ENCODE results near the gene ZCCHC14.

Gene ZCCHC14

DNA sequence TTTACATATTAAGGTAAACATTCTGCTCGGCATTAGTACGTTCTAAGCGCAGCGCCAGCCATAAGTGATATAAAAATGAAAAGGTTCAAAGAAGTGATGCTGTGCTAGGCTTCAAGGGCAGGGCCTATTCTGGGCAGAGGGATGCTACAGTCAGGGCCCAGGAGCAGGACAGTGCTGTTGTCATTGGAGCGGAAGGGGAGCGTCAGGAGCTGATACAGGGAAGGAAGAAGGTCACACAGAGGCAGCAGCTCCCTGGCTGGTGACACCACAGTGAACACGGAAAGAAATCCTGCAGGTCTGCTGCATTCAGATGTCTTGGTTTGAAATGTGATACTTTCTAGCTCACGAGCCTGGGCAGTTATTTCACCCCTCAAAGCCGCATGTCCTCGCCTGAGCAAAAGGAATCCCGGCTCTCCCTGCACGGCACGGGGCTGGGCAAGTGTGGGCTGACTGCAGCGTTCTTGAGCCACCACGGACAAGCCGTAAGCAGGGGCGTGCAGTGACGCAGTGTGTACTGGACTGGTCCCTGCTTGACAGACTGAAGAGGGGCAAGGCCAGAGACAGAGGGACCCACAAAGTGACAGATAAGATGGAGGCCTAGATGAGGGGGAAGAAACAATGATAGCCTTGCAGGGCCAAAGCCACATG is 41.1 kb downstream of the ZCCHC14 start:
- DNase-seq, result no peak

DNA sequence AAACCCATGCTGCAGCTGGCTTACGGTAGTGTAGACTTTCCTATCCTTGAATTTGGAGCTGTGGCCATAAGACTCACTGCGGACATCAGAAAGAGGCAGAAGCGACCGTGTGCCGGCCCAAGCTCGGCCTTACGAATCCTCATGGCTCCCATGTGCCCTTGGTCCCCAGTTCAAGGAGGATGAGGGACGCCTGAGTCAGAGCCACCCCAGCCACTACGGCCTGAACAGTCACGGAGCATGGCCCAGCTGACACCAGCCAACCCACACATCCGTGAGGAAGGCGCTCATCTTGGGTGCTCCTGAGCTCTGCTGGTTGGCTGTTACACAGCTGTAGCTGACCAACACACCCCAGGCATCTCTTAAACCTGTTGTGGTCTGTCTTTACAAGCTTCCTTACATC is 44.0 kb downstream of the ZCCHC14 start:
- no peak for DNase-seq

DNA sequence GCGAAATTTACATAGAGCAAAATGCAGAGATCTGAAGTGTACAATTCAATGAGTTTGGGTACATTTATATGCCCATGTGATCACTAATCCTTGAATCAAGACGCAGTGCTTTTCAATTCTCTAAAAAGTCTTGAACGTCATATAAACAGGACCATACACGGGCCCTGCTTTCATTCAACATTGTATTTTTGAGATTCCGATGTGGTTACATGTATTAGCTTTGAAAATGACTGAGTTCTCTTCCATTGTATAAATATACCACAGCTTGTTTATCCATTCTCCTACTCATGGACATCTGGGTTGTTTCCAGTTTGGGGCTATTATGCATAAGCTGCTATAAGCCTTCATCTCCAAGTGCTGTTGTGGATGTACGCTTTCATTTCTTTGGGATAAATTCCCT is 45.5 kb downstream of the ZCCHC14 start:
- no peak for DNase-seq

DNA sequence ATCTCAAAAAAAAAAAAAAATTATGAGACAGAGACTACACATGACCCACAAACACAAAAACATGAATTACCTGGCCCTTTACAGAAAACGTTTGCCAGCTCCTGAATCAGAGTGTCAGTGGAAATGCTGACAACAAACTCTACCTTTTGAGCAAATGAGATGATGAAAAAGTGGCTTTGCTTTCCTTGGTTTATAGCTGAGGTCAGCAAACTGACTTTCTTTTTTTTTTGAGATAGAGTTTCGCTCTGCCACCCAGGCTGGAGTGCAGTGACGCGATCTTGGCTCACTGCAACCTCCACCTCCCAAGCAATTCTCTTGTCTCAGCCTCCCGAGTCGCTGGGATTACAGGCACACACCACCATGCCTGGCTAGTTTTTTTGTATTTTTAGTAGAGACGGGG is 46.3 kb downstream of the ZCCHC14 start:
- DNase-seq, result no peak

DNA sequence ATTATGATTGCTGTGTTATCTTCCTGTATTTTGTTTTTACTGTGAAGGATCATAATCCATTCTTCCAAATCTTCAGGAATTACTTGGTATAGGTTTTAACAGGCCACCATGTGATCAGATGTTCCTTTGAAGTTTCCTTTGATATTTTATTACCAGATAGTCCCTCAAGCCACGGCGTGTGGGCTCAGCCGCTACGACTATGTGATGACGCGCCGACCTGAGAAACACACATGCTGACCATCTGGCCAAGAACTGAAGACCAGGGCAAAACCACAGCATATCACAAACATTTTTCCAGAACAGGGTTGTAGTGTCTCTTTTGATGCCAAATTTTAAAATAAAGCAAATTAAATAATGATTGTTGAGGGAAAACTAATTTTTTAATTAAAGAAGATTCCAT is 47.3 kb downstream of the ZCCHC14 start:
- DNase-seq, result no peak

DNA sequence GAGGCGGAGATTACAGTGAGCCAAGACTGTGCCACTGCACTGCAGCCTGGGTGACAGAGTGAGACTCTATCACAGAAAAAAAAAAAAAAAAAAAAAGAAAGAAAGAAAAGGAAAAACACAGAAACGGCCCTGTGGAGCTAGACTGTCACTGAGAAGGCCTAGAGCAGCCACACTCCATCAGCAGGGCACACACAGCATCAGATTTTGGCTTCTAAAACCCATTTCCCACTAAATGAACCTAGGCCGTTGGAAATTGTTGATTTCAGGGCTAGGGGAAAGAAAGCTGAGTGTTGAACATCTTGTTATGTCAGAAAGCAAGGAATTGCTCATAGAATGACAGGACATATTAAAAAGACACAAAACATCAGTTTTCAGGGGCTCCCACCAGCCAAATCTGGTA is 48.9 kb downstream of the ZCCHC14 start:
- no peak for DNase-seq

DNA sequence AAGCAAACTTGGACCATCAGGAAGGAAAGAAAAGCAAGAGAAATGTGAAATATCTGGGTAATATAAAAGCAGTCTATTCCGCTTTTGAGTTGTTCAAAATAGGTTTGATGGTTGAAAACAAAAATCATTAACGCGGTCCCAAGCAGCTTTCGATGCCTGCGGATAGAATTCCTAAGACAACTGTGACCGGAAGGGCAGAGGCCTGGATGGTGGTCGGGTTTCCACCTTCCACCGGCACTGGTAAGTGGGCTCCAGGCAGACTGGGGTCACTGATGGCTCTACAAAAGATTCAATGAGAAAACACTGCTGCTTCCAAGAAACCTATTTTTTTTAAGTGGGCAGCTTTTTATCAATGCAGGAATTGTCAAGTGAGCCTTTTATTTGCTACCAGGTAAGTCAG is 49.8 kb downstream of the ZCCHC14 start:
- DNase-seq, result no peak

DNA sequence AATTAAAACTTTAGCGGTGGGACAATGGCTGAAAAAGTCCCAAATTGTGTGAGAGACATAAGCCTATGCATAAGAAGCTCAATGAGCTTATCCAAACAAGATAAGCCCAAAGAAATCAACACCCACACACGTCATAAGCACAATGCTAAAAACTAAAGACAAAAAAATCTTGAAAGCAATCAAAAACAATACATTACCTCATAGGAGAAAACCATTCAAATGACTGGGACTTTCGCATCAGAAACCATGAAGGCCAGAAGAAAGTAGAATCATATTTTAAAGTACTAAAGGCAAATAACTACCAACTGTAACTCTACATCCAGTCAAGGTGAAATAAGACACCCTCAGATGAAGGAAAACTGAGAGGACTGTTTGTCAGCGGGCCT is 50.2 kb downstream of the ZCCHC14 start:
- no peak for DNase-seq

DNA sequence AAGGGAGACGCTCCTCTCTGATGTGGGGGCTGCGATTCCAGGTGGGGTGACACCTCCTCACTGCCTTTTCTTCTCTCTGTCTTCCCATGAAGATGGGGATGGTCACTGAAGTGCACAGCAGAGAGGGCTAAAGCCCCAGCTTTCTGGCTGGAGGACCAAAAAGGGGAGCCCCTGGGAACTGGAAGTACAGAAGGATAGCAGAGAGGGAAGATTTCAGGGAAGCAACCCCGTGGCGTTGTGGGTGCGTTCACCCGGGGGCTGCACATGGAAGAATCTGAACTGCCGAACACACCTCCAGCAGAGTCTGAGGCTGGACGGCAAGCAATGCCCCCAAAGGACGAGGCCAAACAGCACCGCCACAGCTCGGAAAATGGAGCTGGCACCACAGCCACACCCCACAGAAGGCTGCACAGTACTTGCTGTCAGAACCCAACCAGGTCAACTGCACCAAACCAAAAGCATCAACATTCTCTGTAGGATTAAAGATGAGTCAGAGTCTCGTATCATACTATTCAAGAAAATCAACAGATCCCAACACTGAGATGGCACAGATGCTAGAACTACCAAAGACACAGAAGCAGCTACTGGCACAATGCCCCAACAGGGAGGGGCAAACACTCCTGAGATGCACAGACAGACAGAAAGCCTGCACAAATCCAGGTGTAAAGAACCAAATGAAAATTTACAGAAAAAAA is 50.8 kb downstream of the ZCCHC14 start:
- no peak for DNase-seq

DNA sequence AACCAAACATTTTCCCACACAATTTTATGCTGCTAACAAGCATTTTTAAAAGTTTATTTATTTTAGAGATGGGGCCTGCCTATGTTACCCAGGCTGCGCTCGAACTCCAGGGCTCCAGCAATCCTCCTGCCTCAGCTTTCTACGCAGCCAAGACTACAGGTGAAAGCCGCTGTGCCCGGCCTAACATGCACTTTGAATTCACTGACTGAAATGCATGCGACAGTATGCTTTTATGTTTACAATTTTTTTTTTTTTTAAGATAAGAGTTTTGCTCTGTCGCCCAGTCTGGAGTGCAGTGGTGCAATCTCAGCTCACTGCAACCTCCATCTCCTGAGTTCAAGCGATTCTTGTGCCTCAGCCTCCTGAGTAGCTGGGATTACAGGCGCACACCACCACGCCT is 52.9 kb downstream of the ZCCHC14 start:
- no peak for DNase-seq

DNA sequence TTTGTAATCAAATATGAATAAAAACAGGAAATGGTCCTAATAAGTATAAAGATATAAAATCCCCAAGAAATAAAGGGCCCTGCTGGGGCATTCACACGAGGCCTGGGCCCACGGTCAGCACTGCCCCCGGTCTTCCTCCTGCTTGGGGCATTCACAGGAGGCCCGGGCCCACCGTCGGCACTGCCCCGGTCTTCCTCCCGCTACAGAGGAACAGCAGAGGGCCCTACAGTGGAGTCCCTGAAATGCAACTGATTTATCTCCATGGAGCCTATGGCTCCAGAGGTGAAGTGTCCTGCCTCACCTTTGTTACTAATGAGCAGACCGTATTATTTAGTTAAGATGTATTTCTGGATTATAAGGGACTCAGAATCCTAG is 54.2 kb downstream of the ZCCHC14 start:
- no peak for DNase-seq

DNA sequence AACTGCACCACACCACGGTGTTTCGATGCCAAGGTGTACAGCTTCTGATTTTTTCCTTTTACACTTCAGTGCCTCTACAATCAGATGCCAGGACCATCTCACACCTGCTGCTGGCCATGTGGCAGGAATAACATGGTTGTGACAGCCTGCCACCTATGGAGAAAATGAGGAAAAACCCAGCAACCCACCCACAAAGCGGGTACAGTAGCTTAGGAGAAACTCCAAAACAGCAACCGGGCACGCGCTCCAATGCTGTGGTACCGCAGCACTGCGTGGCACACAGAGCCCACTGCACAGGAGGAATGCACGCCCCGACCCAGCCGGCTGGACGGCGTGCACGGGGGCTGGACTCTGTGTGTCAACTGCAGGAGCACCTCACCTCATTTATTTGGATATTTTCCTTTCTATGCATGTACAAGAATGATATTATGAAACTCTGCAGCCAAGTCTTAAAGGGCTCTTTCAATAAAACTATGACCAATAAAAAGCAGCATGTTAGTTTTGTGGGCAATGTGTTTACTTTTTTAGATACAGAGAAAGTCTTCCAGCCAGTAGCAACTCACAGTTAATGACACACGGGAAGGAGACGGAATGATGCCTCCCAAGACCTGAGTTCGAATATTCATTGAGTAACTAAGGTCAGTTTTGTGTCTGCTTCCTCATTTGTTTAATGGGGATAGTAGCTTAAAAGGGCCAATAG is 54.8 kb downstream of the ZCCHC14 start:
- DNase-seq, result no peak

DNA sequence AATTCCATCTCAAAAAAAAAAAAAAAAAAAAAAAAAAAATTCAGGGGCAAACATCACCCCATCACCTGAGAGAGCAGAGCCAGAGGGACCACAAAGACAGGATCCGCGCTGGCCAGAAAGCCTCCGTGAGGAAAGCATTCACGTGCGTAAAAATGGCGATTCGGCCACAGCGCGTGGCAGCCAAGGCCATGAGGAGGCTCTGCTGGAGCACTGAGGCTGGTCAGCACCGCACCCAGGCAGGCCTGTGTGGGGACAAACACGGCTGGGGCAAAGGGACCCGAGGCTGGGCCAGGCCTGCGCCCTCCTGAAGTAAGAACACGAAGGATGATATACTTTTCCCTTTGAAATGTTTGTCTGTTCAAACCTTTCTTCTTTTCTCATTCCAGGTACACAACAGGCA is 55.5 kb downstream of the ZCCHC14 start:
- no peak for DNase-seq

DNA sequence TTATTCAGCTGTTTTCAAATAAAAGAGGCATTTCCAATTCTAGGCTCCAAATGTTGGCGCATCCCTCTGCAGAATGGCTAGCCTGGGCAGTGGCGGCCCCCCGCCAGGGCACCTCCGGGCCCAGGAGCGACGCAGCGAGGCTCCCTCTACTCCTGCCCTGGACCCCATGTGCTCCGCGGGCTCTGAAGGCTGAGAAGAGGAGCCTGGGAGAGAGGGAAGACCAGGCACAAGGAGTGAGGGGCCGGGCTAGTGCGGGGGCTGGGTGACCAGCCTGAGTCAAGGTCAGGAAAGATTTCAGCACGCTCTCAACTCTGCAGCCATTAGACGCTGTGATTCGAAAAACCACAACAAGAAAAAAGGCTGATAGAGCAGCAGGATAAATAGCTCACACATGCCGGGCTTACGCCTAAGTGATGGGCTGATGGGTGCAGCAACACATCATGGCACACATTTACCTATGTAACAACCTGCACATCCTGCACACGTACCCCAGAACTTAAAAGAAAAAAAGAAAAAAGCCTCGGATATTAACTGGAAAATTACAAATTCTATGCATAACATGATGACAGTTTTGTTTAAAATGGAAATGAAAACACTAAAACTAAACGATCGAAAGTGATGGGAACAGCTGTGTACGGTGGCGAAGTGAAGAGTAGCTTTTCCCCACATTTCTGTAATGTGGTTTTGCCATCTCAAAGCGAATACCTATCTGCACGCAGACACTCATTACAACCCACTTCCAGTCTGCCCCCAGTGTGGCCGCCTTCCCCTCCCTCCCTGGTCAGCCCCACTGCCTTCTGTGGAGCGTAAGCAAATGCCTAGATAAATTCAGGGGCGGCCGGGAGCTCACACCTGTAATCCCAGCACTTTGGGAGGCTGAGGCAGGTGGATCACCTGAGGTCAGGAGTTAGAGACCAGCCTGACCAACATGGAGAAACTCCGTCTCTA is 56.3 kb downstream of the ZCCHC14 start:
- DNase-seq, result no peak

DNA sequence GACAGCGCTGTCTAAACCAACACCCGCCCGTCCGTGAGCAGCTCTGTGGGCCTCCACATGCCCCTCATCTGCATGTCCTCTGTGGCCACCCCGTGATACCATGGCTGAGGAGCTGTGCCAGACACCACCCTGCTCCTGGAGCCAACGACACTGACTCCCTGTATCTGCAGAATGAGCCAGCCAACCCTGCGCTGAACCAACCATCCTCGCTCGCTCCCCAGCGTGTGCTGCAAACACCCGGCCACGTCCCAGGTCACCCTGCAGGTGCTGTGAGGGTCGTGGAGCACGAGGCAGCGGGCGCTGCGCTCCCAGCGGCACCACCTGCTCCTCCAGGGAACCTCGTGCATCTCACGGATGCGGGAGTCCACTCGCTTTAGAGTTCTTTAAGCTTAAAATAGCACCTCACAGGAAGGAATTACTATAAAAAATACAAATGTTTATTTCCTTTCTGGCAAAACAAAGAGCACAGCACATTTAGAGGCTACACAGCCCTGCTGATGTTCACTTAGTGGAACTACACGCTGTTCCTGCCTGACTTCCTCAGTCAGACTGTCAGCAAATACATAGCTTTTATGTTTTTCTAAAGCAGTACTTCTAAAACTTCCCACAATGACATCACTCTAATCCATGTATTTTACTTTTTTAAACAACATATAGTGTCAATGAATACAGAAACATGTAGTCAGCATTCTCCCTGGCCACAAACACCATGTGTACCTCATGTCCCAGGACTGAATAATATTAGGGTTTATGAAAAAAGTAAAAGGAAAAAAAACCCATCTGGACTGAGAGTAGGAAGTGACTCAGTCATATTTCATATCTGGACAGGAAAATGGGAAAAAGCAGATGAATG is 57.2 kb downstream of the ZCCHC14 start:
- no peak for DNase-seq

DNA sequence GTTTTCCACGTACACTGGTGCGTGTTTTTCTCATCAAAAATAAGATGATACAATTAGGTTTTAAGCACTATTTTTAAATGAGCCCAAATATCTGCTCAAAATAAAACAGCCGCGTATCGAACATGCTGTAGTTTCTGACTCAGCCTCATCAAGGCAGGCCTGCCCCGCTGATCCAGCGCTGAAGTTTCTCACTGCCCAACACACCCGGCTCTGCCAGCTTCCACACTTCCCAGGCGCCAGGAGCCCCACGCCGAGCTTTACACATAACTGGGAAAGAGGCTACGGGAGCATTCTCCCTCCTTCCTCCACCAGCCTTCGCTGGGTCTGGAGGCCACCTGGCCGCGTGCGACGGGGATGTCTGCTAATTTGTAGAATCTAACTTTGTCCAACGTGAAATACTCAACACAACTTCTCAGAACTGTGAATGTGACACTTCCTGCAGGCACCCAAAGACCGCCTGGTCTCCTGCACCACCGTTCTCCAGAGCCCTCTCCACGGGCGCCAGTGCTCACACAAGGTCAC is 58.6 kb downstream of the ZCCHC14 start:
- DNase-seq, result no peak

DNA sequence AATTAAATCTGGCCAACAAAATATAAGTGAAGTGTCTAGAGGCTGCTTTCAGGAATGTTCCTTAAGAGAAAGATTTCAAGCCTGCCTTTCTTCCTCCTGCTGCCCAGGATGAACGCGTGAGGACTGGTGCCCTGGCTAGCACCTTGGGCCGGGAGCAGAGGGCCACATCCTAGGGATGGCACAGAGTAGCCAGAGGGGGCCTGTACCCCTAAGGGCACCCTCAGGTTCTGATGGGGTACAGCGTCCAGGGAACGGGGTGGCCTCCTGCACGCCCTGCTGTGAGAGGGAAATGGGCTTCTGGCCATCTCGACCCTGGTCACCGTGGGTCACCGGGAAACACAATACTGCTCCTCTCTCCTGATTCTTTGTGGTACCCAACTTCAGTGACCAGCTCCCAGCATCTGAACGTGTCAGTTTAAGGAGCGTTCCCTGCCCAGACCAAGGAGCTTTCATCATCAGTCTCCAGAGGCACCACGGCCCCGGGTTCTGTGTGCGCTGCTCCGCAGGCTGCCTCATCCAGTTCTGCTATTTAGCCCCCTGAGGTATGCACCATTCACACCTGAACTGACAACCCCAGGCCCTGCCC is 60.4 kb downstream of the ZCCHC14 start:
- DNase-seq, result no peak

DNA sequence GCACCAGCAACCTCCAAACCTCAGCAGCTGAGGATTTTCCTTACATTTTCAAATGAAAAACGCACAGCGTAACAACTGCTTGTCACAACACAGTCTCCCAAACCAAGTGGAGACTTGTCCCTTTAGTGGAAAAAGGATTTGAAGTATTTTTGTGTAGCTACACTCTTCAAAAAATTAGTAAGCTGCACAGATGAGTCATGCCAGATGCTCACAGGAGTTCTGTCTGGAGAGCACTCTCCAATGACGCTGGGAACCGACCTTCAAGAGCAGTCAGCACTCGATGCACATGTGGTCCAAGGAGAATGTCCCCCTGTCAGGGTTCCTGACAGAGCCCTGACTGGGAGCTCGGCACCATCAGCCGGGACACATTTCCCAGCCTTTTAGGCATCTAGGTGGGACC is 60.9 kb downstream of the ZCCHC14 start:
- DNase-seq, result no peak

DNA sequence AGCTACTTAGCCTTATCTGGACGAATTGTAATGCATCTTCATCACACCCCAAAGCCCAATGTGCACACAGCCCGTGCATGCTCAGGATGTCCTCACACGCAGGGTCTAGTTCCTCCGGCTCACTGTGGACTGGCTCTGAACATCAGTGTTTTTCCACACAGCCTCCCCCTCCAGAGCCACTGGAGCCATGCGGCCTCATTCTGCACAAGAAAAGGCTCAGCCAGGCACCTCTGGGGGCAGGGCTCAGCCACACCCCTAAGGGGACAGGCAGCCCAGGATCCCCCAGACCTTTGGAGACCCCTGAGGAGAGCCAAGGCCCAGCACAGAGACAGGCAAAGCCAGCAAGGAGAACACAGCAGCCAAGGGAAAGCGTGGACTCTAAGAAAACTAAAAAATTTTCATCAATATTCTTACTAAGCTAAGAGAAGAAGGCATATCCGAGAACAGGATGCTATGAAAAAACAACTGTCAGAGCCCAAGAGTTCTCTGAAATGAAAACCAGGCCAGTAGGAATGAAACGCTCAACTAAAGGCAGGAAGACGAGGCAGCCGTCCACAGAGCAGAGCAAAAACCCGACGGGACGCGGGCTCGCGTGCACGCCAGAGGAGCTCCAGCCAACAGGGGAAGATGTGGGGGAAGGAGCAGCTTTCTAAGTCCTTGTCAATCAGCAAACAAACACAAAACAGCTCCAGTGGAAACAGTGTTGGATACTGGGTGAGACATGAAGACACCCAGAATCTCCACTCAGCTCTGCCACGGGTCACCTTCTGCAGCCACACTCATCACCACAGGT is 66.2 kb downstream of the ZCCHC14 start:
- no peak for DNase-seq

DNA sequence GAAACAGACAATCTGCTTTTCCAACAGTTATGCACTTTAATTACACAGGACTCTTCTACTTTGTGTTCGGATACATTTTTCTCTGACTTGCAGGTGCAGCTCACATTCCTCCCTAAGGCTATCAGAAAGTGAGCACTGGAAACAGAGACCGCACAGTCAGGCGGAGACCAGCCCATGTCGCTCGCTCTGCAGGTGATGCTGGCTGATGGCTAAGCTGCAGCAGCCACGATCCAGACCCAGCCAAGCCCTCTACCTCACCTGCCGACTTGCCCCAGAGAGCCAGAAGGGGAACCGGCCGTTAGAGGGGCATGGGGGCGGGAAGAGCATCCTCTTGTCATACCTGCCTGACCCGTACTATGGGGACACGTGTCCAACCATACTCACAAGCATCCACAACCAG is 66.9 kb downstream of the ZCCHC14 start:
- DNase-seq, result no peak

DNA sequence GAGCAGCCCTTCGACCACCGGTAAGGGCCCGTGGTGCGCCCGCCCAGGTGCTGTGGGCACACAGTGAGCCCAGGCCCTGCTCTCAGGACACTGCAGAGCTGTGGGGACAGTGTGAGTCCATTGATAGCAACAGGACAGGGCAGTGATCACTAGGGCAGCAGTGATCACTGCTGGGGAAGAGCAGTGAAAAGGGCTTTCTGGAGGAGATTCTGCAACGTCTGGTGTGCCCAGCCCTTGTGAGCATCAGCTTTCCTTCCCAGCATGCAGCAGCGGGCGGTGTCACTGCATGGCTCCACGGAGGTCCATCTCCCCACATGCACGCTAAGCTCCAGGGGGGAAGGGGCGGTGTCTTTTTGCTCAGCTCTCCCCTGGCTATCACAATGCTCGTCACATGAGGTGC is 68.6 kb downstream of the ZCCHC14 start:
- DNase-seq, result no peak

All from NCI-H1417 treated with DMSO at 0.1 percent for 48 hours (cell line).